GM21529 (cell line): ENCODE results near the gene CHCHD1.
"Not testable (repeated sequence)": the region's sequence is repeated elsewhere in the genome, so short reads cannot be mapped to it uniquely, and the experiment has no call there.

ENCODE experiments used
- ATAC-seq: cut with Tn5 transposase; IDR thresholded peaks from one replicate; pipeline ENCODE4 v1.9.1; 2021; ENCODE audit not compliant: unreplicated experiment

CHCHD1 gene

DNA sequence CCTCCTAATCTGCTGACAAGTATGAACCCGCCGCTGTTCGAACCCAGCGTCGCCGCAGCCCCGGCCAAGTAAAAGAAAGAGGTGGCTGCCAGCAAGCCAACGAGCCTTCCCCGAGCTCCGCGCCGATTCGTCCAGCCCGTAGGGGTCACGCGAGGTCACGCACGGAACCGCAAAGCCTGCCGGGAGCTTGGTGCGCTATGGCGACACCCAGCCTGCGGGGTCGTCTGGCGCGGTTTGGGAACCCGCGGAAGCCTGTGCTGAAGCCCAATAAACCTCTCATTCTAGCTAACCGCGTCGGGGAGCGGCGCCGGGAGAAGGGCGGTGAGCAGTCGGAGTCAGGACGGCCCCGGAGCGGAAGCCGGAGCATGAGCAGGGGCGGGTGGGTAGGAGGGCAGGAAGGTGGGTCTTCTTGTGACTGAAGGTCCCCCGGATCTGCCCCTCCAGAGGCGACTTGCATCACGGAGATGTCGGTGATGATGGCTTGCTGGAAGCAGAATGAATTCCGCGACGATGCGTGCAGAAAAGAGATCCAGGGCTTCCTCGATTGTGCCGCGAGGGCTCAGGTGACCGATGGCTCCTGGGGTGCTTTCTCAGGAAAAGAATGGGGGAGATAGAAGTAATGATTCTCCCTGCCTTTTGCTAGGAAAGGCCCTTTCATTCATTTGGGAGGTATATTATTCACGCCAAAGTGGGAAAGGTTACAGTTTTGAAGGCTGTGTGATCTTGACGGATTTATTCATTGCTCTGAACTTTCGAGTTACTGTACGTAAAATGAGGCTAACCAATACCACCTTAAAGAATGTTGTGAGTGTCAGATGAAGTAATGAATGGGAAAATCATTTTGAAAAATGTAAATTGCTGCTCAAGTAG is at the start of gene CHCHD1:
Gene CHCHD1, plus strand, starts transcription at position 170 of the 870 bp plus-strand sequence. Its CDS starts 28 bp downstream, at position 198.
- peak; percentile 51 for ATAC-seq

DNA sequence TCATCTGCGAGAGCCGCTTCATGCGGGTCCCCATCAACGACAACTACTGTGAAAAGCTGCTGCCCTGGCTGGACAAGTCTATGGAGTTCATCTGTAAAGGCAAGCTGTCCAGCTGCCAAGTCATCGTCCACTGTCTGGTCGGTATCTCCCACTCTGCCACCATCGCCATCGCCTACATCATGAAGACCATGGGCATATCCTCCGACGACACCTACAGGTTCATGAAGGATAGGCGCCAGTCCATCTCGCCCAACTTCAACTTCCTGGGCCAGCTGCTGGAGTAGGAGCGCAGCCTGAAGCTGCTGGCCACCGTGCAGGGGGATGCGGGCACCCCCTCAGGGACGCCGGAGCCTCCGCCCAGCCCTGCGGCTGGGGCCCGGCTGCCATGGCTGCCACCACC is 49.4 kb upstream of the CHCHD1 start:
- ATAC-seq, result no peak

DNA sequence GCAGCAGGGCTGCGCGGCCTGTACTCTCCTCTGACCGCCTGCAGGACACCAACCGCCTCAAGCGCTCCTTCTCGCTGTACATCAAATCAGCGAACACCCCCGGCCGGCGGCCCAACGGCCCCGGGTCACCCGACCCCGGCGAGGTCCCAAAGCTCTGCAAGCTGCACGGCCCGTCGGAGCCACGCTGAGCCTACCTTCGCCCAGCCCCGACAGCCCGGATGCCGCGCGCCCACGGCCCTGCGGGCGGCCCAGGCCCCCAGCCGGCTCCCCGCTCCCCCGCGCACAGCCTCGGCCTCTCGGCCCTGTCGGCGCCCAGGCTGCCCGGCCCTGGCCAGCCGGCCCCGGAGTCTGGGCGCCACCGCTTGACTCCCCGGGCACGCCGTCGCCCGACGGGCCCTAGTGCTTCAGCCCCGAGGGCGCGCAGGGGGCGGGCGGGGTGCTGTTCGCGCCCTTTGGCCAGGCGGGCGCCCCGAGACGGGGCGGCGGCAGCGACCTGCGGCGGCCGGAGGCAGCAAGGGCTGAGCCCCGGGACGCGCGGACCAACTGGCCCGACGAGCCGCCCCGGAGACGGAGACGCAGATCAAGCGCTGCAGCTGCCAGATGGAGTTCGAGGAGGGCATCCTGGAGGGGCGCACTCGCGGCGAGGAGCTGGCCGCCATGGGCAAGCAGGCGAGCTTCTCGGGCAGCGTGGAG is 48.8 kb upstream of the CHCHD1 start:
- ATAC-seq, result no peak

DNA sequence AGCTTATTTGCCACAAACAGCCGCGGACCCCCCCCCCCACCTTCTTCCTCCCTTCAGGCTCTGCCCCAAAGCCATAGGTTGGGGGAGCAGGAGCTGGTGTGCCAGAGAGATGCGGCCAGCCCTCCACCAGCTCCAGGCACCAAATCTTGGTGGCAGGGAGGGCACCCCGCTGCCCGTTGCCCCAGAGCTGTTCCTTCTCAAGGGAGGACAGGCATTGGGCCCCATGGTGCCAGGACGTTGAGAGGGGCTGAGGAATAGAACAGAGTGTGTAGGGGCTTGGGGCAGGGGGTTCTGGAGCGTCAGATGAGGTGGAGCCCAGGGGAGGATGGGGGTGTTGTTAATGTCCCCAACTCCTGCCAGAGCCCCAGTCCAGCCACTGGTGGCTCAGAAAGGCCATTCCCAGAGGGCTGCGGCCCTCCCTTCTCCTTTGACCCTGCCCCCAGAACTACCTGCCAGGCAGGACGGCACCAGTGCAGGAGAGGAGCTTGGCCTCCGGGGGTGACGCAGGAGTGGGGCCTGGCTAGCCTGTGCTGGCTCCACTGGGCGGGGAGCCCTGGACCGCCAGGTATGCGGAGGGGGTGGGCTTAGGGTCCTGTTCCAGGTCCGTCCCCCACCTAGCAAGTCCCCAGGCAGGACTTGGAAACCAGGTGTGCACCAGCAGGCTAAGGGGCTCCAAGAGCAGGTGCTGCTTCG is 47.7 kb upstream of the CHCHD1 start:
- ATAC-seq, result no peak

DNA sequence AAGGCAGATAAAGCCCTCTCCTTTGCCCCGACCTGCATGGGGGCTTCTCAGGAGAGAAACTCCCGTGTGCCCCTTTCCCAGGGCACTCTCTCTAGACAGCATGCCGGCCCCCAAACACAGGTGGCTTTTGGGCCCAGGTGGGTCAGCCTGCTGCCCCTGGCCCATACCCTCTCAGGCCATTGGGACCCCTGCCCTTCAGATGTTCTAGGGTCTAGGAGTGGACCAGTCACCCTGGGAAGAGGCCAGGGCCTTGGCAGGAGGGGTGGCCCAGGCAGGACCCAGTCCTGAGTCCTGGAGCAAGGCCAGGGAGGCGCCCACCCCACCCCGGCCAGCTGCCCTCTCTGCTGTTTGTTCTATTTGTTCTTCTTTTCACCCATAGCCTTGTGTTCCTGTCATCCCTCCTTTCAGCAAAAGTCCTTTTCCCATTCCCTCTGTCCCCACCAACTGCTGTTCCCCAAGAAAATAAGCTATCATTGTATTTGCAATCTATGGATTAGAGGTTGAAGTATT is 47.0 kb upstream of the CHCHD1 start:
- no peak for ATAC-seq

DNA sequence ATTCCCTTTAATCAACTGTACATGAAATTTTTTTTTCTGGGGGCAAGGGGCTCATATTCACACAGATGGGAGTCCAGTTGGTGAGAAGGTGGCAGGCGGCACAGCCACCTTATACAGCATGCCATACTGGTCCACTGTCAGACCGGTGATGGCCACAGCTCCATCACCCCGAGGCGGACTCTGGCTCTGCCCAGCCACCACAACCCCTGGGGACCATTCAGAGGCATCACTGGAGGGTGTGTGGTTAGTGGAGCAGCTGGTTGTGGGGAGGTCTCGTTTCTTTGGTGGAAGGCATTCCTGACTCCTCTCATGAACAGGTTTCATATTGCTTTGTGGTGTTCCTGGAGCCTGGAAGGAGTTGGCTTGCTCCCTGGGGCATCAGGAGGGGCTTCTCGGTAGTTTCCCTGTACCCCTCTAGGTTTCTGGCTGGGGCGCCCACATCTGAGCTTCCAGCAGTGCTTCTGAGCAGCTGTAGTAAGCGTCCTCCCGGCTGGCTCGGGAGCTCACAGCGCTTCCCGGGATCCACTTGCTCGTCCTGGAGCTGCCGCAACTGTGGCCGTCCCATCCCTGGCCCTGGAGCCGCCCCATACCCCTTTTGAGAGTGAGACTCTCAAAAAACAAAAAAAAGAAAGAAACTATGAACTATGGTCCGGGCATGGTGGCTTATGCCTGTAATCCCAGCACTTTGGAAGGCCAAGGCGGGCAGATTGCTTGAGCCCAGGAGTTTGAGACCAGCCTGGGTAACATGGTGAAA is 41.2 kb upstream of the CHCHD1 start:
- ATAC-seq, result not testable (repeated sequence)

DNA sequence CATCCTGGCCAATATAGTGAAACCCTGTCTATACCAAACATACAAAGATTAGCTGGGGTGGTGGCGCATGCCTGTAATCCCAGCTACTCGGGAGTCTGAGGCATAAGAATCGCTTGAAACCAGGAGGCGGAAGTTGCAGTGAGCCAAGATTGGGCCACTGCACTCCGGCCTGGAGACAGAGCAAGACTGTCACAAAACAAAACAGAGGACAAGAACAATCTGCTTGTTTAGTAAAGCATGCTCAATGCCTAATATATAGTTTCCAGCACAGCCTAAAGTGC is 39.5 kb upstream of the CHCHD1 start:
- no peak for ATAC-seq

DNA sequence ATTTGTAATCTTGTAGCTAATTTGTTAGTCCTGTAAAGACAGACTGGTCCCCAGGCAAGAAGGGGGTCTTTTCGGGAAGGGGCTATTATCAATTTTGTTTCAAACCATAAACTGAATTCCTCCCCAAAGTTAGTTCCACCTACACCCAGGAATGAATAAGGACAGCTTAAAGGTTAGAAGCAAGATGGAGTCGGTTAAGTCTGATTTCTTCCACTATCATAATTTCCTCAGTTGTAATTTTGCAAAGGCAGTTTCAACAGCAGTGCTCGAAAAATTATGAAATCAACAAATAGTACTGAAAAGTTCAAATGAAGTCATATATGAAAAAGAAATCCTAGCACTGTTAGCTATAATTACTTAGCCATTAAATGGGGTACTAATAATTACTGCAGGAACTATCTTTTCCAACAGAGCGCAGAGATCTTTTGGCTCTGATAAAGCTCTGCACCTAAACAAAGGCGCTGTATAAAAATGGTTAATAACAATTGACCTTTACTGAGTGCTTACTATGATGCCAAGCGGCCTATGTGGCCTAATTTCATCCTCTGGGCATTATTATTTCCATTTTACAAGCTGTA is 38.4 kb upstream of the CHCHD1 start:
- no peak for ATAC-seq

DNA sequence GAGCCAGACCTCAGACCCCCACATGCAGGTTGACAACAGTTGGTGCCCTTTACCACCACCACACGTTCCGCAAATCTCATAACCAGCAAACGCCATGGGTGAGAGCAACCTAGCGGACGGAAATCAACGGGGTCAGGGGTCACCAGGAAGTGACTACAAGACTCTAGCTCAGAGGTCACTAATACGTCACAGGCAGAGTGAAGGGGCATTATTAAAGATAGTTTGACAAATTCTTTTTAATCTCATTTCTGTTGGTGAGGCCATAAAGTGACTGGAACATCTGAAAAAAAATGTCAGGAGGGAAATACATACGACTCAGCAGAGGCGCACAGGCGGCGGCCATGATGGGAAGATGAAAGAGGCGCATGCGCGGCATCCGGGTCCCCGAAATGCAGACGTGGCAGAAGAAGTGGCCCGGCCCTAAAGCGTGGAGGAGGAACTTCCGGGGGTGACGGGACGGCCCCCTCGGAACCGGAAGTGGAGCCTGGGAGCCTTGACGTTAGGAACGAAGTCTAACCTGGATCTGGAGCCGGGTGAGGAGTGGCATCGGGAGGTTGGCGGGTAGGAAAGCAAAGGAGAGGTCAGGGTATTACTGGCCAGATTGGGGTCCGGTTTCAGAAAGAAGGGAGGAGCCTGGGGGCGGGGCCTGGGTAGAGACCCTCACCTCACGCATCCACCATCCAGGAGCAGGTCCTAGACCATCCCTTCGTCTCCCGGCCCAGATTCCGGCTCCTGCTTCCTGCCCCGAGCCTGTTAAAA is 37.8 kb upstream of the CHCHD1 start, which contains the start of gene SEC24C:
Gene SEC24C, plus strand, starts transcription at position 468 of the 759 bp plus-strand sequence. CDS start 2,461 bp downstream, outside the sequence.
- peak; percentile 86 for ATAC-seq

DNA sequence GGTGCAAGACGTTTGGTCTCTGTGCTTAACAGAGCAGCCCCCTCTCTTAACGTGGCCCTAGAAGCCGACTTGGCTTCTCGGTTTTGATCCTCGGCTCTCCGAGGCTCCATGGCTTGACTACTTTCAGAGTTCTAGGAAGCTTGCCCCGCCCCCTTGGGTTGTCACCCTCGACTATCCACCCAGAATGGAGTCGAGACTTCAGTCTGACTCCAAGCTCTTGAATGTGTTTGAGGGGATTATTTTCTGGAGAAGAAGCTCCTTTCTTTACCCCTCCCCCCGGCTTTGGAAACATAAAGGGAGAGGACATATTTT is 37.2 kb upstream of the CHCHD1 start:
- peak; percentile 27 for ATAC-seq

DNA sequence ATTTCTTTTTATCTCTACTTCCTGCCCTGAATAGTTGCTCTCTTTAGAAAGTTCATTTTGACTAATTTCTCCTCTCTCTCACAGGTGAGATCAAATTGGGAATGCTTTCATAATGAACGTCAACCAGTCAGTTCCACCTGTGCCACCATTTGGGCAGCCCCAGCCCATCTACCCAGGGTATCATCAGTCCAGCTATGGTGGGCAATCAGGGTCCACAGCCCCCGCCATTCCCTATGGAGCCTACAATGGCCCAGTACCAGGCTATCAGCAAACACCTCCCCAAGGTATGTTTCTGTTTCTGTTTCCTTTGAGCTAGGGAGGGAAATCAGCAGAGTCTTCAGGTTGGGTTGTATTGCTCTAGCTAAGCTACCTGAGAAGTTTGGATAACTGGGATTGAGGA is 35.1 kb upstream of the CHCHD1 start:
- ATAC-seq, result no peak

DNA sequence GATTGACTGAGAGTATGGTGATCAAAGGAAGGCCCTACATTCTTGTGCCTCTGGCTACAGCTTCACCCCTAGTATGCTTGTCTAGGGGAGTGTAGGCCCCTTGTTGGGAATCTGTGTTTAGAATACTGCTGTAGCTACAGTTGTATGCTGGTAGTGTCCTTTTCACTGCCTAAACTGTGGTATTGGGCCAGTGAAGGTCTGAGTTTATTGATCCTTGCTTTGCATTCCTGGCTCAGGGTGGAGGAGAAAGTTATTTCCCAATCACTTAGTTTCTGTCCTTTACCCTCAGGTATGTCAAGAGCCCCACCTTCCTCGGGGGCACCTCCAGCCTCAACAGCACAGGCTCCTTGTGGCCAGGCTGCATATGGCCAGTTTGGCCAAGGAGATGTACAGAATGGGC is 31.0 kb upstream of the CHCHD1 start:
- no peak for ATAC-seq

DNA sequence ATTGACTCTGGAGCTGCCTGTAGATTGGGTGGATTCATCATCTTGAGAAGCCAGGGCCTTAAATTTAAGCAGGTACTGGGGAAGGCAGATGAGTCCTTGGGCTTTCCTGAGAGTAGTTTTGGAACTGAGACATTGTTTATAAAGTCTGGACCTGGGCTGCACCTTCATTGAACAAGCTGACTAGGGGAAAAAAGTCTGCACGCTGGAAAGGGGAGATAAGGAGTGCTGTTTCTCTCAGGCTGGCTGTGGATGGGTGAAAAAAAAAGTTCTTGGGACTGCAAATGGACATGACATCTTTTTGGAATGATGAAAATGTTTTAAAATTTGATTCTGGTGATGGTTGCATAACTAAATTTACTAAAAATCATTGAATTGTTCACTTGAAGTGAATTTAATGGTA is 25.7 kb upstream of the CHCHD1 start:
- ATAC-seq, result no peak

DNA sequence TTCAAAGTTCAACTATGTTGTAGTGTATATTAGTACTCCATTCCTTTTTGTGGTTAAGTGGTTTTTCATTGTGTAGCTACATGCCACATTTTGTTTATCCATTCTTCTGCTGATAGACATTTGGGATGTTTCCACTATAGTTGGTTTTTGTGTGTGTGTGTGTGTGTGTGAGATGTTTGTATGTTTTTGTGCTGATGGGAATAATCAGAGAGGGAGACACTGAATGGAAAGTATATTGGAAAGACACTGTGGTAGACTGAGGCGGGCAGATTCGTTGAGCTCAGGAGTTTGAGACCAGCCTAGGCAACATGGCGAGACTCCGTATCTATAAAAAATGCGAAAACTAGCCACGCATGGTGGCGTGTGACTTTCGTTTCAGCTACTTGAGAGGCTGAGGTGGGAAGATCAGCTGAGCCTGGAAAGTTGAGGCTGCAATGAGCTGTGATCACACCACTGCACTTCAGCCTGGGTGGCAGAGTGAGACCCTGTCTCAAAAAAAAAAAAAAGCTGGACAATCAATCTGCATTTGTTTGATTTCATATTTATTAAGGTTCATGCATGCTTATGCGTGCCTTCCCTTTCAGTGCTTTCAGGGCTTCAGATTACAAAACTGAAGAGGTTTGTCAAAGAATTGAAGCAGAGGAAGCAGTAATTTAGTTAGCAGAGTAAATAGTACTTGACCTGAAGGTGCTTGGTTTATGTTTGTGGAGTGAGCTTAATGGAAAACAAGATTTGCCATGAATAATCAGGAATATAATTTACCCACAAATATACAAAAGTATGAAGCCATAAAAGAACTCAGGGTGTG is 22.9 kb upstream of the CHCHD1 start:
- no peak for ATAC-seq

DNA sequence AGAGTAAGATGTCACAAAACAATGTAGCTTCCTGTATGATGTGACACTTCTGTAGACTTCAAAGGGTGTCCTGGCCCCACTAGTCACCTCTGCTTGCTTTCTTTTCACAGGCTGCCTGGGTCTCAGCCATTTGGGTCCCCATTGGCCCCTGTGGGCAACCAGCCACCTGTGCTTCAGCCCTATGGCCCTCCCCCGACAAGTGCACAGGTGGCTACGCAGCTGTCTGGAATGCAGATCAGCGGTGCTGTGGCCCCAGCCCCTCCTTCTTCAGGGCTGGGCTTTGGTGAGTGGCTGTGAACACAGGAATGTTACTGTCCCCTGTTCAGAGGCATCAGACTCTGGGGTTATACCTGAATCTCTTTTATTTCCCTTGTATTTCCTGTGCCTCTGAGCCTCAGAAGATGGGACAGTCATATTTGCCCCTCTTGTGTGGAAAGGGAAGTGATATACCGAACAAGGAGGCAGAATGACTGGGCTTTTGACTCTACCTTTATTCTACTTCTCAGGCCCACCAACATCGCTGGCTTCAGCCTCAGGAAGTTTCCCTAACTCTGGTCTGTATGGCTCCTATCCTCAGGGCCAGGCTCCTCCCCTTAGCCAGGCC is 22.2 kb upstream of the CHCHD1 start:
- no peak for ATAC-seq

DNA sequence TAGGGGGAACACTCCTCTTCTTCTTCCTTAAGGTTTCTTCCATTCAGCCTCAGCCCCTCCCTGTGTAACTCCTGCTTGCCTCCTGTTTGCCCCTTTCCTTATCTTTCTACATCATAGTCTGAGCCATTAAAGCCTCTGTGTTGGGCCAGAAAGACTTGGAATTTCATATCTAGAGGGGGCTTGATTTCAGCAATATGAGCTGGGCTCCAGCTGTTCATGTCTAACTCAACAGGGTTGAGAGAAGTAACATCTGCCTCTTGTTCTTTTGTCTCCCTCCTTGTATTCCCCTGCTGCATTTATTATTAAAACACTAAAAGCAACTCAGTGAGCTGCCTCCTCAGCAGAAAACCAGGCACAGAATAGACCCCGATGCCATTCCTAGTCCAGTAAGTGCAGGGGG is 20.1 kb upstream of the CHCHD1 start:
- ATAC-seq, result no peak

DNA sequence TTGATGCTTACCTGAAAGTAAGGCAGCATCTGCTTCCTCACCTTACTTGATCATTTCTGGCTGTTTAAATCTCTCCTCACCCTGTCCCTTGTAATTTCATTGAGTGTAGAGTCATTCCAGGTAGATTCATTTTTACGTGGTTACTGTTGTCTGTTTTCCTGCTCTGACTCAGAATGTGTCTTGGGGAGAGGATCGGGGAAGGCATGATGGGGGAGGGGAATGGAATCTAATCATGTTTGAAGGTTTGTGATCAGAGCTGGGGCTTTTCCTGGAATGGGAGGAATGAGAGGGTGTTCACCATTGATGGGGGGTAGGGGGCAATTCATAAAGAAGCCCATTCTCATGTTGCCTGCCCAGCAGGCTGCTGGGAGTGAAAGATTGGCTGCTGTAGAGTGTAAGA is 18.9 kb upstream of the CHCHD1 start:
- ATAC-seq, result no peak

DNA sequence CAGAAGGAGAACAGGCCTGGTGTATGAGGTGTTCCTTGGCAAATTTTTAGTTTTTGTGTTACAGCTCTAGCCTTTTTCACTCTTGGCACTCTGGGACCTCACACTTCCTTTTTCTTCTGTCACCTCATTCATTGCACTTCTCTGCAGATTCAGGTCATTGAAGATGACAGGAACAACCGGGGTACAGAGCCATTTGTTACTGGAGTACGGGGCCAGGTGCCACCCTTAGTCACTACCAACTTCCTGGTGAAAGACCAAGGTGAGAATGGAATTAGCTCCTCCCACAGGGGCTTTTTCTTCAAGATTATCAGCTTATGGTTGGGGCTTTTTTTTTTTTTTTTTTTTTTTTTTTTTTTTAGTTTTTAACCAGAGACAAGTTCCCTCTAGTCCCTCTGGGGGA is 18.5 kb upstream of the CHCHD1 start:
- no peak for ATAC-seq

DNA sequence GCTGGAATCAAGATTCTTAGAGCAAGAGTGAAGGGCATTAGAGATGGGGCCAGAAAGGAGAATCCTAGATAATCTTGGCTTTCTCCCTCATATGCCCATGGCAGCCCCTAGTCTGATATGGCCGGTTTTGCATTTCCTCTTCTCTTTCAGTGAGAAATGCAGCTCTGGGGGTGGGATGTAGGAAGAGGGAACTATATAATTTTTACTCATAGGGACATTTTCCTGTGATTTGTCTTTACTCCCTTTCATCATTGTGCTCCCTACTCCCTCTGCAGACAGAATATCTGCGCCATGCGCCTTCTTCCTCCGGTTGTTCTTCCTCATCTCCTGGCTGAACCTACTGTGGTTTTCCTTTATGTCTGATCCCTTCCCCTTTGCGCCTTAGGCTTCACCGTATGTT is 16.8 kb upstream of the CHCHD1 start:
- no peak for ATAC-seq
